ENCODE data around the gene ANK2. TPM values are rescaled to one million over a fixed set of nuclear protein-coding genes. Genes with fewer than 3 reads are reported as not detected.

Gene ANK2
- total RNA-seq, 1 experiment from 2014 or later, result 5.5 TPM

- no peaks in the 10 kb centered on the region for H3K36me3 ChIP-seq (ENCODE audit: control insufficient read depth, insufficient read depth, low read length)
- H3K27ac ChIP-seq (ENCODE audit: low read length), result no peak overlapping the region
- in situ Hi-C loops (cut with HindIII; ENCODE audit: low pct_unique_long_range_greater_than_20kb, low sequenced_read_pairs), result no loop called here
- ATAC-seq, result no peak
- POLR2A ChIA-PET, result no interaction called here
- TF ChIP-seq TCF7L2 (IDR thresholded peaks at IDR 0.05; ENCODE audit: low read depth, low read length), result no peak
- no peak for TF ChIP-seq CTCF (IDR thresholded peaks at IDR 0.05)
- no peak for TF ChIP-seq POLR2AphosphoS5 (IDR thresholded peaks at IDR 0.05; ENCODE audit: low read depth, low read length)
- no peak for TF ChIP-seq REST (IDR thresholded peaks at IDR 0.05; ENCODE audit: insufficient read depth in 1 of 2, low read depth in 2 of 2, low read length in 1 of 2)
- no peak for TF ChIP-seq SIN3A (IDR thresholded peaks at IDR 0.05; ENCODE audit: borderline replicate concordance, insufficient read depth, low read depth, low read length)
- DNase-seq (ENCODE audit: low read depth, low spot score), result no peak
- CTCF ChIA-PET, result no interaction called here
- intact Hi-C loops (cut with micrococcal nuclease; ENCODE audit: unreplicated experiment), result no loop called here
- no peaks in the 10 kb centered on the region for H3K27me3 ChIP-seq (ENCODE audit: control insufficient read depth, insufficient read depth, low read length)
- no peaks in the 10 kb centered on the region for H3K9me3 ChIP-seq (ENCODE audit: control insufficient read depth, insufficient read depth, low read depth, low read length)
- no peak overlapping the region for H3K4me3 ChIP-seq (ENCODE audit: low read depth in 2 of 2, low read length in 2 of 2)
- H3K4me1 ChIP-seq (ENCODE audit: control insufficient read depth, insufficient read depth, low read length), result no peaks in the 10 kb centered on the region
- no TSS peak for BruUV-seq (replicated peaks)
Measured at GRCh38 chr4:113332701-113333100, 283.2 kb downstream of the ANK2 start.

GRCh38 chr4:113335746-113336145 is 286.3 kb downstream of the ANK2 start:
- intact Hi-C loops (cut with micrococcal nuclease; ENCODE audit: unreplicated experiment), result no loop called here
- POLR2A ChIA-PET, result no interaction called here
- CTCF ChIA-PET, result no interaction called here

More at GRCh38 chr4:113335746-113336145, 286.3 kb downstream of the ANK2 start:
- in situ Hi-C loops (cut with HindIII; ENCODE audit: low pct_unique_long_range_greater_than_20kb, low sequenced_read_pairs), result no loop called here
- no peaks in the 10 kb centered on the region for H3K4me1 ChIP-seq (ENCODE audit: control insufficient read depth, insufficient read depth, low read length)
- no peaks in the 10 kb centered on the region for H3K27me3 ChIP-seq (ENCODE audit: control insufficient read depth, insufficient read depth, low read length)
- no TSS peak for BruUV-seq (replicated peaks)
- H3K27ac ChIP-seq (ENCODE audit: low read length), result no peak overlapping the region
- no peaks in the 10 kb centered on the region for H3K9me3 ChIP-seq (ENCODE audit: control insufficient read depth, insufficient read depth, low read depth, low read length)
- TF ChIP-seq TCF7L2 (IDR thresholded peaks at IDR 0.05; ENCODE audit: low read depth, low read length) (no peak), SIN3A (IDR thresholded peaks at IDR 0.05; ENCODE audit: borderline replicate concordance, insufficient read depth, low read depth, low read length) (no peak), REST (IDR thresholded peaks at IDR 0.05; ENCODE audit: insufficient read depth in 1 of 2, low read depth in 2 of 2, low read length in 1 of 2) (no peak)
- ATAC-seq, result no peak
- H3K36me3 ChIP-seq (ENCODE audit: control insufficient read depth, insufficient read depth, low read length), result no peaks in the 10 kb centered on the region
- no peak for DNase-seq (ENCODE audit: low read depth, low spot score)
- H3K4me3 ChIP-seq (ENCODE audit: low read depth in 2 of 2, low read length in 2 of 2), result no peak overlapping the region

Data from Panc1 (cell line).